Measurements from ENCODE around the gene ACOT6.
"Not testable (repeated sequence)": the region's sequence is repeated elsewhere in the genome, so short reads cannot be mapped to it uniquely, and the experiment has no call there.

GRCh38 chr14:73562696-73563095, 49.6 kb upstream of the ACOT6 start:
- TF ChIP-seq, protein P1, sequence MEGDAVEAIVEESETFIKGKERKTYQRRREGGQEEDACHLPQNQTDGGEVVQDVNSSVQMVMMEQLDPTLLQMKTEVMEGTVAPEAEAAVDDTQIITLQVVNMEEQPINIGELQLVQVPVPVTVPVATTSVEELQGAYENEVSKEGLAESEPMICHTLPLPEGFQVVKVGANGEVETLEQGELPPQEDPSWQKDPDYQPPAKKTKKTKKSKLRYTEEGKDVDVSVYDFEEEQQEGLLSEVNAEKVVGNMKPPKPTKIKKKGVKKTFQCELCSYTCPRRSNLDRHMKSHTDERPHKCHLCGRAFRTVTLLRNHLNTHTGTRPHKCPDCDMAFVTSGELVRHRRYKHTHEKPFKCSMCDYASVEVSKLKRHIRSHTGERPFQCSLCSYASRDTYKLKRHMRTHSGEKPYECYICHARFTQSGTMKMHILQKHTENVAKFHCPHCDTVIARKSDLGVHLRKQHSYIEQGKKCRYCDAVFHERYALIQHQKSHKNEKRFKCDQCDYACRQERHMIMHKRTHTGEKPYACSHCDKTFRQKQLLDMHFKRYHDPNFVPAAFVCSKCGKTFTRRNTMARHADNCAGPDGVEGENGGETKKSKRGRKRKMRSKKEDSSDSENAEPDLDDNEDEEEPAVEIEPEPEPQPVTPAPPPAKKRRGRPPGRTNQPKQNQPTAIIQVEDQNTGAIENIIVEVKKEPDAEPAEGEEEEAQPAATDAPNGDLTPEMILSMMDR (IDR thresholded peaks at IDR 0.05): not testable (repeated sequence)
- TF ChIP-seq POLR2A (IDR thresholded peaks at IDR 0.05): not testable (repeated sequence)

Measured in esophagus squamous epithelium (tissue), 4 donors.